ENCODE data around the gene MDH2.
"Not testable (repeated sequence)": the region's sequence is repeated elsewhere in the genome, so short reads cannot be mapped to it uniquely, and the experiment has no call there.

The MDH2 gene

GRCh38 chr7:76076995-76077394 lies 29.1 kb downstream of the MDH2 start:
- Histone ChIP-seq H3K4me3 (ENCODE audit: low read length) (no peak overlapping the region), H3K27me3 (ENCODE audit: control insufficient read depth, low read length) (peaks cover 13% of the 10 kb centered on the region), H4K20me1 (ENCODE audit: control insufficient read depth, insufficient read depth, low read depth, low read length) (no peaks in the 10 kb centered on the region), H3K9me2 (replicated peaks; ENCODE audit: control insufficient read depth, low read length) (no peaks in the 10 kb centered on the region), H3K27ac (ENCODE audit: low read depth, low read length) (no peak overlapping the region), H3K36me3 (ENCODE audit: control insufficient read depth, low read length) (no peaks in the 10 kb centered on the region), H3F3A (ENCODE audit: control insufficient read depth, insufficient read depth) (no peaks in the 10 kb centered on the region), H3K4me2 (ENCODE audit: low read length) (no peak overlapping the region), H3K4me1 (ENCODE audit: control insufficient read depth, low read length) (no peaks in the 10 kb centered on the region), H3K9me3 (ENCODE audit: control insufficient read depth, insufficient read depth, low read length) (no peaks in the 10 kb centered on the region), H3K79me2 (ENCODE audit: control insufficient read depth, low read length) (no peaks in the 10 kb centered on the region)
- TF ChIP-seq, protein P1, sequence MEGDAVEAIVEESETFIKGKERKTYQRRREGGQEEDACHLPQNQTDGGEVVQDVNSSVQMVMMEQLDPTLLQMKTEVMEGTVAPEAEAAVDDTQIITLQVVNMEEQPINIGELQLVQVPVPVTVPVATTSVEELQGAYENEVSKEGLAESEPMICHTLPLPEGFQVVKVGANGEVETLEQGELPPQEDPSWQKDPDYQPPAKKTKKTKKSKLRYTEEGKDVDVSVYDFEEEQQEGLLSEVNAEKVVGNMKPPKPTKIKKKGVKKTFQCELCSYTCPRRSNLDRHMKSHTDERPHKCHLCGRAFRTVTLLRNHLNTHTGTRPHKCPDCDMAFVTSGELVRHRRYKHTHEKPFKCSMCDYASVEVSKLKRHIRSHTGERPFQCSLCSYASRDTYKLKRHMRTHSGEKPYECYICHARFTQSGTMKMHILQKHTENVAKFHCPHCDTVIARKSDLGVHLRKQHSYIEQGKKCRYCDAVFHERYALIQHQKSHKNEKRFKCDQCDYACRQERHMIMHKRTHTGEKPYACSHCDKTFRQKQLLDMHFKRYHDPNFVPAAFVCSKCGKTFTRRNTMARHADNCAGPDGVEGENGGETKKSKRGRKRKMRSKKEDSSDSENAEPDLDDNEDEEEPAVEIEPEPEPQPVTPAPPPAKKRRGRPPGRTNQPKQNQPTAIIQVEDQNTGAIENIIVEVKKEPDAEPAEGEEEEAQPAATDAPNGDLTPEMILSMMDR (IDR thresholded peaks at IDR 0.05; ENCODE audit: low read depth, low read length, poor library complexity, severe bottlenecking) = no peak
- TF ChIP-seq EZH2phosphoT487 (IDR thresholded peaks at IDR 0.05; ENCODE audit: borderline replicate concordance, low read length) = no peak

- TF ChIP-seq, protein P1 (IDR thresholded peaks at IDR 0.05; ENCODE audit: low read depth, low read length, poor library complexity, severe bottlenecking) = no peak
- TF ChIP-seq EZH2phosphoT487 (IDR thresholded peaks at IDR 0.05; ENCODE audit: borderline replicate concordance, low read length) = no peak
- Histone ChIP-seq H3F3A (ENCODE audit: control insufficient read depth, insufficient read depth) (no peaks in the 10 kb centered on the region), H3K4me3 (ENCODE audit: low read length) (no peak overlapping the region), H3K4me1 (ENCODE audit: control insufficient read depth, low read length) (no peaks in the 10 kb centered on the region), H3K9me2 (replicated peaks; ENCODE audit: control insufficient read depth, low read length) (no peaks in the 10 kb centered on the region), H4K20me1 (ENCODE audit: control insufficient read depth, insufficient read depth, low read depth, low read length) (no peaks in the 10 kb centered on the region), H3K4me2 (ENCODE audit: low read length) (no peak overlapping the region), H3K27me3 (ENCODE audit: control insufficient read depth, low read length) (peaks cover 14% of the 10 kb centered on the region), H3K36me3 (ENCODE audit: control insufficient read depth, low read length) (no peaks in the 10 kb centered on the region), H3K79me2 (ENCODE audit: control insufficient read depth, low read length) (no peaks in the 10 kb centered on the region), H3K27ac (ENCODE audit: low read depth, low read length) (no peak overlapping the region), H3K9me3 (ENCODE audit: control insufficient read depth, insufficient read depth, low read length) (no peaks in the 10 kb centered on the region)
Observed at GRCh38 chr7:76077435-76077834, 29.5 kb downstream of the MDH2 start.

- Histone ChIP-seq H3K9me2 (replicated peaks; ENCODE audit: control insufficient read depth, low read length) (no peaks in the 10 kb centered on the region), H3K9me3 (ENCODE audit: control insufficient read depth, insufficient read depth, low read length) (no peaks in the 10 kb centered on the region), H3F3A (ENCODE audit: control insufficient read depth, insufficient read depth) (no peaks in the 10 kb centered on the region), H3K79me2 (ENCODE audit: control insufficient read depth, low read length) (no peaks in the 10 kb centered on the region), H3K4me3 (ENCODE audit: low read length) (no peak overlapping the region), H4K20me1 (ENCODE audit: control insufficient read depth, insufficient read depth, low read depth, low read length) (no peaks in the 10 kb centered on the region), H3K27ac (ENCODE audit: low read depth, low read length) (no peak overlapping the region), H3K36me3 (ENCODE audit: control insufficient read depth, low read length) (no peaks in the 10 kb centered on the region), H3K4me2 (ENCODE audit: low read length) (no peak overlapping the region), H3K27me3 (ENCODE audit: control insufficient read depth, low read length) (peaks cover 14% of the 10 kb centered on the region), H3K4me1 (ENCODE audit: control insufficient read depth, low read length) (no peaks in the 10 kb centered on the region)
- TF ChIP-seq, protein P1 (IDR thresholded peaks at IDR 0.05; ENCODE audit: low read depth, low read length, poor library complexity, severe bottlenecking) = no peak
- no peak for TF ChIP-seq EZH2phosphoT487 (IDR thresholded peaks at IDR 0.05; ENCODE audit: borderline replicate concordance, low read length)
Observed at GRCh38 chr7:76080204-76080603, 32.3 kb downstream of the MDH2 start.

DNA sequence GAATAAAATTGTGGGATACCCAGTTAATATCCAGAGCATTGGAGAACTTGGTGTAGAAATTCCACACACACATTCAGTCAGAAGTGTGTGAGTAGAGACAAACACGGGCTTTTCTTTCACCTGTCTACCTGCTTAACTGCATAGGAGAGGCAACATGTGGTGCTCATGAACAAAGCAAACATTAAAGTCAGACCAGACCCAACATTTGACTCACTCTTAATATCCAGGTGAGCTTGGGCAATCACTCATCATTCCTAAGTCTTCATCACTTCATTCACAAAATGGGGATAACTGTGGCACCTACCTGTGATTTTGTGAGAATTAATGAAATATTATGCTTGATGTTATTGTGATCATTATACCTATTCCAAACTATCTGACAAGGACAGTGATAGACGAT lies 36.2 kb downstream of the MDH2 start:
- peaks cover 10% of the 10 kb centered on the region for H3K27me3 ChIP-seq (ENCODE audit: control insufficient read depth, low read length)
- H3K4me2 ChIP-seq (ENCODE audit: low read length); H3F3A ChIP-seq (ENCODE audit: control insufficient read depth, insufficient read depth); H3K79me2 ChIP-seq (ENCODE audit: control insufficient read depth, low read length); H3K4me3 ChIP-seq (ENCODE audit: low read length); H3K9me3 ChIP-seq (ENCODE audit: control insufficient read depth, insufficient read depth, low read length); H3K4me1 ChIP-seq (ENCODE audit: control insufficient read depth, low read length); H3K9me2 ChIP-seq (replicated peaks; ENCODE audit: control insufficient read depth, low read length); H3K27ac ChIP-seq (ENCODE audit: low read depth, low read length); H4K20me1 ChIP-seq (ENCODE audit: control insufficient read depth, insufficient read depth, low read depth, low read length); H3K36me3 ChIP-seq (ENCODE audit: control insufficient read depth, low read length): not testable (repeated sequence)

Data from DOHH2 (cell line).